Activated CD8-positive, alpha-beta T cell treated with anti-CD3 and anti-CD28 coated beads for 36 hours (primary cell): ENCODE measurements around the gene RRM2. TPM values are rescaled to one million over a fixed set of nuclear protein-coding genes. Genes with fewer than 3 reads are reported as not detected.

Experiments used
- ATAC-seq: fragments of 200-7000 bp; cut with Tn5 transposase; one replicate; pipeline ENCODE4 v1.10.0; 2021; ENCODE audit warnings: mild to moderate bottlenecking, moderate library complexity
- CTCF ChIA-PET: fragments of 350-600 bp; sonication (Branson Sonifier 250); formaldehyde crosslinking; loops from one replicate; lab custom pipeline; 2021; ENCODE audit warnings: antibody characterized with exemption; lab: Charles Lee
- POLR2A ChIA-PET: fragments of 350-600 bp; sonication (Branson Sonifier 250); formaldehyde crosslinking; loops from one replicate; lab custom pipeline; 2021; ENCODE audit warnings: antibody characterized with exemption; lab: Charles Lee
- DNase-seq: peaks from one replicate; pipeline ENCODE4 v3.0.0-alpha.2; 2020
- H3K27ac Mint-ChIP-seq: one replicate; pipeline ENCODE4 v1.8.0; 2021; ENCODE audit warnings: mild to moderate bottlenecking, mixed read lengths
- H3K27me3 Mint-ChIP-seq: one replicate; pipeline ENCODE4 v1.8.0; 2021; ENCODE audit warnings: mixed read lengths
- H3K36me3 Mint-ChIP-seq: one replicate; pipeline ENCODE4 v1.8.0; 2021; ENCODE audit warnings: low read depth, mixed read lengths
- H3K4me1 Mint-ChIP-seq: one replicate; pipeline ENCODE4 v1.8.0; 2021; ENCODE audit warnings: low read depth, mixed read lengths
- H3K4me3 Mint-ChIP-seq: one replicate; pipeline ENCODE4 v1.8.0; 2021; ENCODE audit warnings: mild to moderate bottlenecking, moderate library complexity, mixed read lengths
- H3K9me3 Mint-ChIP-seq: one replicate; pipeline ENCODE4 v1.8.0; 2021; ENCODE audit warnings: mixed read lengths
- intact Hi-C: fragments of 100-400 bp; cut with micrococcal nuclease; formaldehyde crosslinking; loops from one replicate; pipeline ENCODE4 v1.10.0; 2022
- total RNA-seq, 2 experiments: library from RNA; stranded (reverse); gene quantifications; one replicate each; pipeline ENCODE4 v1.2.3, GENCODE V29; 2021
- TF ChIP-seq, protein P1 (sequence below): fragments of 200-600 bp; IDR thresholded peaks from one replicate; pipeline ENCODE4 v1.8.0; 2022; ENCODE audit warnings: antibody characterized with exemption, mild to moderate bottlenecking

The RRM2 gene
- total RNA-seq, 2 experiments from 2014 or later: 368 to 396 TPM

- no peak for ATAC-seq
- Mint-ChIP-seq H3K27me3 (no peaks in the 10 kb centered on the region), H3K27ac (no peak overlapping the region), H3K4me1 (peaks cover 3% of the 10 kb centered on the region), H3K36me3 (peaks cover 35% of the 10 kb centered on the region), H3K4me3 (no peak overlapping the region), H3K9me3 (no peaks in the 10 kb centered on the region)
- TF ChIP-seq, protein P1, sequence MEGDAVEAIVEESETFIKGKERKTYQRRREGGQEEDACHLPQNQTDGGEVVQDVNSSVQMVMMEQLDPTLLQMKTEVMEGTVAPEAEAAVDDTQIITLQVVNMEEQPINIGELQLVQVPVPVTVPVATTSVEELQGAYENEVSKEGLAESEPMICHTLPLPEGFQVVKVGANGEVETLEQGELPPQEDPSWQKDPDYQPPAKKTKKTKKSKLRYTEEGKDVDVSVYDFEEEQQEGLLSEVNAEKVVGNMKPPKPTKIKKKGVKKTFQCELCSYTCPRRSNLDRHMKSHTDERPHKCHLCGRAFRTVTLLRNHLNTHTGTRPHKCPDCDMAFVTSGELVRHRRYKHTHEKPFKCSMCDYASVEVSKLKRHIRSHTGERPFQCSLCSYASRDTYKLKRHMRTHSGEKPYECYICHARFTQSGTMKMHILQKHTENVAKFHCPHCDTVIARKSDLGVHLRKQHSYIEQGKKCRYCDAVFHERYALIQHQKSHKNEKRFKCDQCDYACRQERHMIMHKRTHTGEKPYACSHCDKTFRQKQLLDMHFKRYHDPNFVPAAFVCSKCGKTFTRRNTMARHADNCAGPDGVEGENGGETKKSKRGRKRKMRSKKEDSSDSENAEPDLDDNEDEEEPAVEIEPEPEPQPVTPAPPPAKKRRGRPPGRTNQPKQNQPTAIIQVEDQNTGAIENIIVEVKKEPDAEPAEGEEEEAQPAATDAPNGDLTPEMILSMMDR: no peak
- no peak for DNase-seq
- CTCF ChIA-PET: interaction anchor here (0.8 kb wide), 1 partner anchor 284 kb away, joined by 3 read pairs; no protein-coding TSS in a partner anchor
- intact Hi-C loops: no loop called here
- POLR2A ChIA-PET: no interaction called here
Observed at GRCh38 chr2:10150436-10150835, 27.9 kb downstream of the RRM2 start.

DNA sequence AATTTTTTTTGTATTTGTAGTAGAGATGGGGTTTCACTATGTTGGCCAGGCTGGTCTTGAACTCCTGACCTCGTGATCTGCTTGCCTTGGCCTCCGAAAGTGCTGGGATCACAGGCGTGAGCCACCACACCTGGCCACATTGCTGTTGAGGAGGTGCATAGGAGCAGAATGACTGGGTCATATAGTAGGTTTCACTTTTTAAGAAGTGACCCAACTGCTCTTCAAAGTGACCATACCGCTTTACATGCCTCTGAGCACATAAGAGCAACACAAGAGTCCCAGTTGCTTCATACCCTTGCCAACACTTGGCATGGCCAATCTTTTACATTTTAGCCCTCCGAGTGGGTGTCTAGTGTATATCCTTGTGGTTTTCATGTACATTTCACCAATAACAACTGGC is 28.9 kb downstream of the RRM2 start:
- intact Hi-C loops: no loop called here
- TF ChIP-seq, protein P1: no peak
- Mint-ChIP-seq H3K36me3 (peaks cover 40% of the 10 kb centered on the region), H3K27ac (no peak overlapping the region), H3K27me3 (no peaks in the 10 kb centered on the region), H3K9me3 (no peaks in the 10 kb centered on the region), H3K4me1 (peaks cover 3% of the 10 kb centered on the region), H3K4me3 (no peak overlapping the region)
- CTCF ChIA-PET: no interaction called here
- POLR2A ChIA-PET: no interaction called here
- DNase-seq: no peak
- ATAC-seq: no peak

DNA sequence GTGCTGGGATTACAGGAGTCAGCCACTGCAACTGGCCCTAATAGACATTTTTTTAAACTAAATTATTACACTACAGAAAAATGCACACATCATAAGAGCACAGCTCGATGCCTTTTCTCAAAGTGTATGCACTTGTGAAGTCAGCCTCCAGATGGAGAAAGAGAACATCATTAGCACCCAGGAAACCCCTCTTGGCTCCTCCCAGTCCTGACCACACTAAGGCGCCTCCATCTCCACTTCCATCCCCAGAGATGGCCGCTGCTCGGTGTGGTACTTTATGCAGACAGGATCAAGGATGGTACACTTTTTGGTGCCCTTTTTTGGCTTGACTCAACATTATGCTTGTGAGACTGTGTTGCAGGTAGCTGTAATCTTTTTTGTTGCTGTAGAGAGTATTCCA is 34.8 kb downstream of the RRM2 start:
- Mint-ChIP-seq H3K4me3 (no peak overlapping the region), H3K36me3 (peaks cover 20% of the 10 kb centered on the region), H3K9me3 (no peaks in the 10 kb centered on the region), H3K4me1 (no peaks in the 10 kb centered on the region), H3K27ac (no peak overlapping the region), H3K27me3 (no peaks in the 10 kb centered on the region)
- DNase-seq (no peak), ATAC-seq (no peak)
- intact Hi-C loops: no loop called here
- TF ChIP-seq, protein P1: no peak
- CTCF ChIA-PET: interaction anchor here (1.3 to 3.3 kb wide), 3 partner anchors 60 to 278 kb away, joined by 3 to 14 read pairs (median 6); no protein-coding TSS in a partner anchor
- POLR2A ChIA-PET: interaction anchor here (1.7 kb wide), 1 partner anchor 8 kb away, joined by 6 read pairs; no protein-coding TSS in a partner anchor

DNA sequence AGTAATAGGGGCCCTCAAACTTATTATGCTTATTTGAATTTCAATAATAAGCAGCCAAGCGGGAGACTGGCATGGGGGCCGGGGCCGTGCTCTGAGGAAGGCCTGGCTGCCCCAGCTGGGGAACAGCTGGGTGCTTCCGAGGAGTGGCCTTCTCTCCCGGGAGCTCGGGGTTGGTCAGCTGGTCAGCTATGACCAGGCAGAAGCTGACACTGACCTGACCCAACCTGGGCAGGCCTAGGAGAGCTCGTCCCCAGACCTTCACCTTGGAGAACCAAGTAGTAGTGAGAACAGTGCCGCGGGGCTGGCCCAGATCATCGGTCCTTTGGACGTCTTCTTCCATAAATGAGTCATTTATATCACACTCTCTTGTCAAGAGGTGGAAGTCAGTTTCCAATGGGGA is 36.1 kb downstream of the RRM2 start:
- ChIA-PET POLR2A (no interaction called here), CTCF (interaction anchor here (0.6 kb wide), 1 partner anchor 109 kb away, joined by 3 read pairs; no protein-coding TSS in a partner anchor)
- intact Hi-C loops: no loop called here
- Mint-ChIP-seq H3K27ac (no peak overlapping the region), H3K36me3 (peaks cover 15% of the 10 kb centered on the region), H3K4me1 (no peaks in the 10 kb centered on the region), H3K9me3 (no peaks in the 10 kb centered on the region), H3K4me3 (no peak overlapping the region), H3K27me3 (no peaks in the 10 kb centered on the region)
- ATAC-seq (no peak), DNase-seq (no peak)
- TF ChIP-seq, protein P1: no peak

GRCh38 chr2:10159086-10159485 is 36.5 kb downstream of the RRM2 start:
- DNase-seq (no peak), ATAC-seq (no peak)
- no peaks in the 10 kb centered on the region for H3K9me3 Mint-ChIP-seq
- intact Hi-C loops: no loop called here
- POLR2A ChIA-PET: interaction anchor here (1.0 kb wide), 1 partner anchor 11 kb away, joined by 3 read pairs; no protein-coding TSS in a partner anchor
- no peak overlapping the region for H3K4me3 Mint-ChIP-seq
- H3K36me3 Mint-ChIP-seq: peaks cover 13% of the 10 kb centered on the region
- H3K4me1 Mint-ChIP-seq: no peaks in the 10 kb centered on the region
- CTCF ChIA-PET: interaction anchor here (1.7 kb wide), 1 partner anchor 18 kb away, joined by 6 read pairs; no protein-coding TSS in a partner anchor
- no peak overlapping the region for H3K27ac Mint-ChIP-seq
- TF ChIP-seq, protein P1: no peak
- no peaks in the 10 kb centered on the region for H3K27me3 Mint-ChIP-seq
